H1 (cell line): ENCODE measurements around the gene CNTN6. TPM values are rescaled to one million over a fixed set of nuclear protein-coding genes. Genes with fewer than 3 reads are reported as not detected.

ENCODE experiments used
- CTCF ChIA-PET: fragments of 300-600 bp; sonication (Branson Sonifier 250); formaldehyde crosslinking; loops from one replicate; lab custom pipeline; 2021; ENCODE audit not compliant: partially characterized antibody; lab: Charles Lee
- POLR2A ChIA-PET: fragments of 300-600 bp; sonication (Branson Sonifier 250); formaldehyde crosslinking; loops from one replicate; lab custom pipeline; 2021; ENCODE audit warnings: inconsistent platforms; ENCODE audit not compliant: partially characterized antibody; lab: Charles Lee
- DNase-seq, 2 experiments: peaks; one replicate each; pipeline versions ENCODE4 v3.0.0 to v3.0.0-alpha.2; 2010 to 2022; ENCODE audit warnings: low spot score in 2 of 2, low read depth in 1 of 2, mixed read lengths in 1 of 2
- FAIRE-seq: peaks from 2 replicates; lab custom pipeline; 2011; peaks lifted over from hg19 to GRCh38; lab: Jason Lieb, UNC
- H2AFZ ChIP-seq: 2 replicates; pipeline ENCODE4 v1.8.1; 2012; ENCODE audit warnings: low read length, inconsistent platforms
- H2AK5ac ChIP-seq: 2 replicates; pipeline ENCODE4 v1.6.1; 2013; ENCODE audit warnings: low read depth, low read length
- H2BK120ac ChIP-seq: replicated peaks from 2 replicates; pipeline ENCODE3; 2013; ENCODE audit warnings: low read depth, low read length, inconsistent platforms
- H2BK12ac ChIP-seq: 2 replicates; pipeline ENCODE4 v1.6.1; 2013; ENCODE audit warnings: low read depth, low read length
- H2BK15ac ChIP-seq: 2 replicates; pipeline ENCODE4 v1.6.1; 2013; ENCODE audit warnings: low read length
- H2BK20ac ChIP-seq: 2 replicates; pipeline ENCODE4 v1.6.1; 2013; ENCODE audit warnings: low read length
- H2BK5ac ChIP-seq: 2 replicates; pipeline ENCODE4 v1.6.1; 2013; ENCODE audit warnings: low read depth, low read length
- H3K14ac ChIP-seq: 2 replicates; pipeline ENCODE4 v1.6.1; 2013; ENCODE audit warnings: inconsistent platforms; ENCODE audit not compliant: insufficient read length
- H3K18ac ChIP-seq: 2 replicates; pipeline ENCODE4 v1.6.1; 2013; ENCODE audit warnings: low read length; ENCODE audit errors: extremely low read depth
- H3K23ac ChIP-seq: 2 replicates; pipeline ENCODE4 v1.6.1; 2013; ENCODE audit warnings: inconsistent platforms; ENCODE audit not compliant: insufficient read length
- H3K23me2 ChIP-seq: 2 replicates; pipeline ENCODE4 v1.6.1; 2013; ENCODE audit warnings: low read depth, low read length
- H3K27ac ChIP-seq: 2 replicates; pipeline ENCODE4 v1.6.1; 2011; ENCODE audit warnings: low read depth, low read length, inconsistent platforms
- H3K27me3 ChIP-seq, 4 experiments: replicated peaks in 1 of 4; 1 replicate in 1 of 4; 2 replicates in 3 of 4; pipeline versions ENCODE4 v1.6.1 to v1.8.1; 2011 to 2013; ENCODE audit warnings: low read length in 3 of 4, mild to moderate bottlenecking in 3 of 4, inconsistent platforms in 2 of 4, mixed read lengths in 2 of 4, moderate library complexity in 1 of 4; ENCODE audit not compliant: control insufficient read depth in 3 of 4, insufficient read depth in 3 of 4; ENCODE audit errors: extremely low read depth in 1 of 4
- H3K36me3 ChIP-seq, 4 experiments: 2 replicates each; pipeline versions ENCODE4 v1.6.1 to v1.8.1; 2011 to 2013; ENCODE audit warnings: mild to moderate bottlenecking in 4 of 4, low read length in 3 of 4, moderate library complexity in 2 of 4, control low read depth in 1 of 4, inconsistent platforms in 1 of 4; ENCODE audit not compliant: insufficient read depth in 4 of 4, control insufficient read depth in 2 of 4
- H3K4ac ChIP-seq: replicated peaks from 2 replicates; pipeline ENCODE3; 2013; ENCODE audit warnings: low read length, low read depth, mixed read lengths, inconsistent platforms; ENCODE audit not compliant: insufficient read length
- H3K4me1 ChIP-seq, 4 experiments: replicated peaks in 1 of 4; 1 replicate in 1 of 4; 2 replicates in 3 of 4; pipeline versions ENCODE4 v1.6.1 to v1.8.1; 2011 to 2013; ENCODE audit warnings: low read length in 3 of 4, inconsistent platforms in 2 of 4, mixed read lengths in 1 of 4; ENCODE audit not compliant: insufficient read depth in 4 of 4, control insufficient read depth in 3 of 4
- H3K4me2 ChIP-seq, 2 experiments: 2 replicates each; pipeline versions ENCODE4 v1.6.1 to v1.8.1; 2011 to 2013; ENCODE audit warnings: low read depth in 2 of 2, low read length in 2 of 2, control low read depth in 1 of 2, inconsistent platforms in 1 of 2, mild to moderate bottlenecking in 1 of 2; ENCODE audit not compliant: insufficient read depth in 1 of 2
- H3K4me3 ChIP-seq, 4 experiments: fragments of 200-600, 300-600 bp in 1 of 4; sonication (generic), shearing (Covaris generic), sonication (Bioruptor Twin) in 1 of 4; 2 replicates each; pipeline versions ENCODE4 v1.5.1 to v1.8.1; 2011 to 2016; ENCODE audit warnings: low read length in 4 of 4, low read depth in 3 of 4, control low read depth in 2 of 4, inconsistent platforms in 2 of 4, mild to moderate bottlenecking in 2 of 4, mixed read lengths in 1 of 4, moderate library complexity in 1 of 4; ENCODE audit not compliant: insufficient read depth in 2 of 4; ENCODE audit errors: extremely low read depth in 1 of 4
- H3K56ac ChIP-seq: replicated peaks from 2 replicates; pipeline ENCODE3; 2013; ENCODE audit warnings: low read depth, mild to moderate bottlenecking, mixed read lengths, low read length, inconsistent platforms; ENCODE audit not compliant: insufficient read length
- H3K79me1 ChIP-seq: 2 replicates; pipeline ENCODE4 v1.6.1; 2013; ENCODE audit warnings: low read depth, low read length, control low read depth
- H3K79me2 ChIP-seq, 2 experiments: 2 replicates each; pipeline versions ENCODE4 v1.6.1 to v1.8.1; 2012 to 2013; ENCODE audit warnings: low read length in 2 of 2, mild to moderate bottlenecking in 2 of 2, inconsistent platforms in 1 of 2; ENCODE audit not compliant: insufficient read depth in 2 of 2, control insufficient read depth in 1 of 2
- H3K9ac ChIP-seq, 4 experiments: replicated peaks in 1 of 4; 1 replicate in 1 of 4; 2 replicates in 3 of 4; pipeline versions ENCODE4 v1.6.1 to v1.8.1; 2011 to 2013; ENCODE audit warnings: low read depth in 3 of 4, low read length in 3 of 4, control low read depth in 2 of 4, mild to moderate bottlenecking in 2 of 4, moderate library complexity in 2 of 4, inconsistent platforms in 1 of 4; ENCODE audit errors: extremely low read depth in 1 of 4
- H3K9me3 ChIP-seq, 2 experiments: 2 replicates each; pipeline versions ENCODE4 v1.6.1 to v1.8.1; 2012 to 2013; ENCODE audit warnings: mild to moderate bottlenecking in 2 of 2, moderate library complexity in 2 of 2, control low read depth in 1 of 2, inconsistent platforms in 1 of 2, low read depth in 1 of 2, low read length in 1 of 2, mixed read lengths in 1 of 2; ENCODE audit not compliant: insufficient read depth in 2 of 2
- H4K20me1 ChIP-seq, 2 experiments: replicated peaks in 1 of 2; 2 replicates each; pipeline versions ENCODE3 to v1.8.1; 2011 to 2013; ENCODE audit warnings: inconsistent platforms in 2 of 2, low read length in 2 of 2, mild to moderate bottlenecking in 1 of 2; ENCODE audit not compliant: insufficient read depth in 2 of 2, control insufficient read depth in 1 of 2
- H4K5ac ChIP-seq: 2 replicates; pipeline ENCODE4 v1.6.1; 2013; ENCODE audit warnings: low read length, low read depth, mixed read lengths, inconsistent platforms; ENCODE audit not compliant: insufficient read length
- H4K8ac ChIP-seq: 2 replicates; pipeline ENCODE4 v1.8.0; 2013; ENCODE audit warnings: mild to moderate bottlenecking, moderate library complexity, low read length, inconsistent platforms; ENCODE audit not compliant: insufficient read depth; ENCODE audit errors: extremely low read depth
- H4K91ac ChIP-seq: replicated peaks from 2 replicates; pipeline ENCODE3; 2013; ENCODE audit warnings: low read length, mixed read lengths, inconsistent platforms; ENCODE audit not compliant: insufficient read length
- ASH2L ChIP-seq: fragments of 200-600, 300-600 bp; sonication (generic); IDR thresholded peaks from one replicate; pipeline ENCODE4 v1.7.1; 2017; ENCODE audit warnings: low read length
- BCL11A ChIP-seq, 2 experiments: IDR thresholded peaks; one replicate each; pipeline ENCODE4 v1.6.1; 2011; ENCODE audit warnings: low read depth in 2 of 2, low read length in 2 of 2, mild to moderate bottlenecking in 2 of 2
- CTBP2 ChIP-seq: IDR thresholded peaks from 2 replicates; pipeline ENCODE4 v1.7.0; 2011; ENCODE audit warnings: borderline replicate concordance, mild to moderate bottlenecking, moderate library complexity, mixed read lengths, low read length; ENCODE audit not compliant: insufficient read depth, insufficient read length
- EP300 ChIP-seq, 2 experiments: IDR thresholded peaks; 1 replicate in 1 of 2; 2 replicates in 1 of 2; pipeline ENCODE4 v1.6.1; 2011 to 2012; ENCODE audit warnings: low read depth in 2 of 2, low read length in 2 of 2, mild to moderate bottlenecking in 2 of 2, borderline replicate concordance in 1 of 2, inconsistent platforms in 1 of 2, moderate library complexity in 1 of 2
- HDAC2 ChIP-seq, 2 experiments: fragments of 300-600 bp in 1 of 2; sonication (generic) in 1 of 2; IDR thresholded peaks; 2 replicates each; pipeline ENCODE4 v1.6.1; 2011 to 2012; ENCODE audit warnings: low read depth in 2 of 2, low read length in 2 of 2, mild to moderate bottlenecking in 2 of 2, moderate library complexity in 2 of 2, borderline replicate concordance in 1 of 2, inconsistent platforms in 1 of 2
- KDM1A ChIP-seq: fragments of 200-600, 300-600 bp; sonication (generic); IDR thresholded peaks from 2 replicates; pipeline ENCODE4 v1.7.1; 2016; ENCODE audit warnings: mild to moderate bottlenecking, low read length, borderline replicate concordance
- NANOG ChIP-seq: IDR thresholded peaks from 2 replicates; pipeline ENCODE4 v1.6.1; 2011; ENCODE audit warnings: low read length, low read depth, mild to moderate bottlenecking, inconsistent platforms; ENCODE audit not compliant: insufficient read depth, poor library complexity, severe bottlenecking
- RAD21 ChIP-seq, 2 experiments: IDR thresholded peaks in 1 of 2; conservative IDR thresholded peaks in 1 of 2; 2 replicates each; pipeline ENCODE4 v1.6.1; 2011; ENCODE audit warnings: low read depth in 2 of 2, low read length in 2 of 2, improper control_type of control experiment in 1 of 2, inconsistent platforms in 1 of 2, mild to moderate bottlenecking in 1 of 2, moderate library complexity in 1 of 2
- RNF2 ChIP-seq: fragments of 200-900, 300-1000 bp; sonication (generic); IDR thresholded peaks from 2 replicates; pipeline ENCODE4 v1.7.1; 2016; ENCODE audit warnings: borderline replicate concordance, low read depth, mild to moderate bottlenecking, antibody characterized with exemption, low read length; ENCODE audit not compliant: poor library complexity, severe bottlenecking; ENCODE audit errors: missing control alignments
- SP4 ChIP-seq: IDR thresholded peaks from 2 replicates; pipeline ENCODE4 v1.6.1; 2012; ENCODE audit warnings: low read length, inconsistent platforms
- ZNF274 ChIP-seq: IDR thresholded peaks from 2 replicates; pipeline ENCODE4 v1.7.0; 2012; ENCODE audit warnings: low read length, borderline replicate concordance; ENCODE audit errors: extremely low read depth
- polyA plus RNA-seq, 7 experiments: library from polyadenylated mRNA; depleted of rRNA in 3 of 7; stranded (reverse) in 5 of 7; unstranded in 2 of 7; fragments of >200 nt in 5 of 7; fragments of 200-250 nt in 2 of 7; gene quantifications; 1 replicate in 5 of 7; 2 replicates in 1 of 7; 4 replicates in 1 of 7; pipeline versions ENCODE4 v1.2.1 to v1.2.3, GENCODE V29; 2011 to 2013; ENCODE audit warnings: missing spikeins in 2 of 7, mixed read lengths in 2 of 7
- total RNA-seq: library from RNA; stranded (reverse); fragmentation: NEBNext Ultra II Directional; extraction: Animal tissue kit (Norgen Biotek cat#: 25700); gene quantifications from 2 replicates; pipeline ENCODE4 v1.2.1, GENCODE V29; 2021
- TF ChIP-seq, protein P1 (sequence below): IDR thresholded peaks from 2 replicates; pipeline ENCODE4 v1.6.1; 2011; ENCODE audit warnings: low read length, improper control_type of control experiment

The CNTN6 gene
- total and polyA plus RNA-seq, 2 of the 8 experiments (the other 6 are each of a cell fraction or from before 2014, with no cell fraction given), result not detected

DNA sequence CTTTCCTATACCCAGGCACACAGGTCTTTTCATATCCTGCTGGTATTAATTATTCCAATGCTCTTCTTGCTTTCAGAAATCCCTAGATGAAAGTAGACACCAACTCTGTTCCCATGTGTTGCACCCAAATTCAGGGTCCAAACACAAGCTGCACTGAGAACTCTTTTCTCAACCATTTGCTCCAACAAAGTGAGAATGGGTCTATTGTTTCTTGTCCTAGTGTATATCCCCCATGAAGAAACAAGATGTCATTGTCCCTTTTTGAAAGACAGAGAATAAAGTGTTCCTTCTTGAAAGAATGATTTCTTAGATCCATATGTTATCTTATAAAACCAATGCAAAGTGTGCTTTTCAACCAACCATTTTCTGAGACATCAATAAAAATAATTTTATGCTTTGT lies 353.7 kb downstream of the CNTN6 start:
- H2BK20ac ChIP-seq, result no peak overlapping the region
- no peak overlapping the region for H3K4ac ChIP-seq
- no peak overlapping the region for H2BK15ac ChIP-seq
- H3K27ac ChIP-seq, result no peak overlapping the region
- no peaks in the 10 kb centered on the region for H3K79me2 ChIP-seq
- no peak for DNase-seq
- no peak overlapping the region for H2BK120ac ChIP-seq
- no peak for TF ChIP-seq ZNF274
- TF ChIP-seq CTBP2, result no peak
- TF ChIP-seq HDAC2 (IDR thresholded peaks at IDR 0.05; ENCODE audit: borderline replicate concordance in 1 of 2, low read depth in 2 of 2, low read length in 2 of 2), result no peak
- no peak for TF ChIP-seq RAD21 (IDR thresholded peaks at IDR 0.05 in 1 of 2, conservative IDR thresholded peaks at IDR 0.05 in 1 of 2; ENCODE audit: low read depth in 2 of 2, low read length in 2 of 2)
- TF ChIP-seq, protein P1, sequence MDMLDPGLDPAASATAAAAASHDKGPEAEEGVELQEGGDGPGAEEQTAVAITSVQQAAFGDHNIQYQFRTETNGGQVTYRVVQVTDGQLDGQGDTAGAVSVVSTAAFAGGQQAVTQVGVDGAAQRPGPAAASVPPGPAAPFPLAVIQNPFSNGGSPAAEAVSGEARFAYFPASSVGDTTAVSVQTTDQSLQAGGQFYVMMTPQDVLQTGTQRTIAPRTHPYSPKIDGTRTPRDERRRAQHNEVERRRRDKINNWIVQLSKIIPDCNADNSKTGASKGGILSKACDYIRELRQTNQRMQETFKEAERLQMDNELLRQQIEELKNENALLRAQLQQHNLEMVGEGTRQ, result no peak
- no peak for TF ChIP-seq NANOG
- TF ChIP-seq ASH2L, result no peak
- no peak for TF ChIP-seq BCL11A (IDR thresholded peaks at IDR 0.05; ENCODE audit: low read depth in 2 of 2, low read length in 2 of 2)
- TF ChIP-seq SP4, result no peak
- TF ChIP-seq RNF2, result no peak
- no peak for TF ChIP-seq KDM1A
- no peak for TF ChIP-seq EP300 (IDR thresholded peaks at IDR 0.05; ENCODE audit: borderline replicate concordance in 1 of 2, low read depth in 2 of 2, low read length in 2 of 2)
- TF ChIP-seq, all 59 proteins: peak for 0
- H4K20me1 ChIP-seq, result no peaks in the 10 kb centered on the region
- H2AK5ac ChIP-seq, result no peak overlapping the region
- no peaks in the 10 kb centered on the region for H3K4me1 ChIP-seq
- H3K4me3 ChIP-seq, result no peak overlapping the region
- no peak overlapping the region for H3K14ac ChIP-seq
- H3K79me1 ChIP-seq, result no peaks in the 10 kb centered on the region
- H3K9ac ChIP-seq, result no peak overlapping the region
- no peak overlapping the region for H2BK12ac ChIP-seq
- no peak overlapping the region for H4K5ac ChIP-seq
- H2BK5ac ChIP-seq, result no peak overlapping the region
- no peaks in the 10 kb centered on the region for H3K23me2 ChIP-seq
- no peak overlapping the region for H3K23ac ChIP-seq
- no peak overlapping the region for H3K18ac ChIP-seq
- no peak overlapping the region for H4K8ac ChIP-seq
- H3K36me3 ChIP-seq, result no peaks in the 10 kb centered on the region
- H3K56ac ChIP-seq, result no peak overlapping the region
- H4K91ac ChIP-seq, result no peak overlapping the region
- CTCF ChIA-PET, result no interaction called here
- H3K4me2 ChIP-seq, result no peak overlapping the region
- FAIRE-seq, result no peak
- POLR2A ChIA-PET, result no interaction called here
- no peaks in the 10 kb centered on the region for H3K9me3 ChIP-seq
- no peak overlapping the region for H2AFZ ChIP-seq
- no peaks in the 10 kb centered on the region for H3K27me3 ChIP-seq
